ENCODE measurements around the gene TAS2R60.
"Not testable (repeated sequence)": the region's sequence is repeated elsewhere in the genome, so short reads cannot be mapped to it uniquely, and the experiment has no call there.

TAS2R60 gene

DNA sequence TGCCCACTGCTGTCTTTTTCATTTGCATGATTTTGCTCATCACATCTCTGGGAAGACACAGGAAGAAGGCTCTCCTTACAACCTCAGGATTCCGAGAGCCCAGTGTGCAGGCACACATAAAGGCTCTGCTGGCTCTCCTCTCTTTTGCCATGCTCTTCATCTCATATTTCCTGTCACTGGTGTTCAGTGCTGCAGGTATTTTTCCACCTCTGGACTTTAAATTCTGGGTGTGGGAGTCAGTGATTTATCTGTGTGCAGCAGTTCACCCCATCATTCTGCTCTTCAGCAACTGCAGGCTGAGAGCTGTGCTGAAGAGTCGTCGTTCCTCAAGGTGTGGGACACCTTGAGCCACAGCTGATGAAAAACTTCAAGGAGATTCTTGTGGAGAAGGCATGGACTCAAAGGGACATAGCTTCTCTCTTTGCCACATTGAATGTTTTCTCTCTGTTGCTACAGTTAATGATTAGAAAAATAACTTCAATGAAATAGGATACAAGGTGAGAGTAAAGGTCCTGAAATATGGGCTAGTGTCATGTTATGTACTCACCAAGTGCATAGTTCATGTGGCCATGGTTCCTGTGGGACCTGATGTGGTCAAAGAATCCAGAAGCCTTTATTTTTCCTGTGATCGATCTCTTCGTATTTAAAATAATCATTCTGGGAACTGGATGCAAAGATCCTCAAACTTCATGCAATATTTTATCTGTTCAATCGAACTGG lies 970 bp downstream of the TAS2R60 start:
- no peak for DNase-seq

DNA sequence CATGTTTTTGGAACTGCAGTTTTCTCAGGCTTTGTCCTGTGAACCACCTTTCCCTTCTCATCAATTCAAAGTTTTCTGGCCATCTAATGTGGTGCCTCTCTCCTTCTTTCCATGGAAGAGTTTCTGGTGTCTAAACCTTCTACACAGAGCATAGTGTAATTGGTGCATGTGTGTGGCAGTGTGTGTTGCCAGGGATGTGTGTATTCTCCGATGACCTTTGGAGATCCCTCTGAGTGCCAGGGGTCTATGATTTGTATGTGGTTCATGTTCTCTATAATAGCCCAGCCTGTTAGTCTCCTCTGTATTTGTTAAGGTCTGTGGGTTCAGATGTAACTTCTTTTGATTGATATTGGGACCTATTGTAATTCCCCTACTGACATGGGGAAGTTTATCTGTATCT lies 1.5 kb downstream of the TAS2R60 start:
- DNase-seq, result no peak

DNA sequence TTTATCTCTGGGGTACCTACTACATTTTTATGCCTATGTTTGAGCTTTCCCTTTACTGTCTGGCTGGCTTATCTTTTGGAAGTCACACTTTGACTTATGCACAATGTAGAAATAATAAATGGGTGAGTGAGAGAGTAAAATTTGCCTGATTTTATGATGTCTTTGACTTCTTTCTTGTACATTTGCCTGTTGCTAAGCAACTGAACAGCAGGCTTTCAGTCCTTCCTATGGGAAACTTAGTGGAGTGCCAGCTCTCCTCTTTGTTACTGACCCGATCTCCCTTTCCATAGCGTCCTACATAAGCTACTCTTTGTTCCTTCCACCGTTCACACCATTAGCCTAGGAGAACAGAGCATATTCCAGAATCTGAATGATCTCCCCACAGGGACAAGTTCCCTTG lies 4.2 kb downstream of the TAS2R60 start:
- DNase-seq, result no peak

GRCh38 chr7:143448429-143448828 lies 5.2 kb downstream of the TAS2R60 start:
- no peak for DNase-seq

- DNase-seq, result no peak
Measured at GRCh38 chr7:143449793-143450192, 6.5 kb downstream of the TAS2R60 start.

GRCh38 chr7:143451122-143451521 lies 7.9 kb downstream of the TAS2R60 start:
- no peak for DNase-seq

DNA sequence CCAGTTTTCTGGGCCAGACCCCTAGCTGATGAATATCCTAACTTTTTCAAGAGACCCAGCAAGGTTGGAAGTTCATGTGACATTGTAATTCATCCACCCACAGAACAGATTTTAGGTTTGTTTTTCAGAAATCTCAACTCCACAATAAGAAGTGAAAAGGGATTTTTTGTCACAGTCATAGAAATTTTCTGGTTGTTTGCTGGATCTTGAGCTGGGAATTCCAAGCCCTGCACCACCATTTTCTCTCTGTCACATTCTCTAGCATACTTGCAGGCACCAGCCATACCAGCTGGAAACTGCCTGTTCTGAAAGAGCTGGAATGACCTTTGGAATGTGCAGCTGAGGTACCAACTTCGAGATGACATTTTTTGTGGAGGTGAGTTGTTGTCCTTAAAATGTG lies 8.5 kb downstream of the TAS2R60 start:
- no peak for DNase-seq

GRCh38 chr7:143452495-143452894 lies 9.2 kb downstream of the TAS2R60 start:
- no peak for DNase-seq

GRCh38 chr7:143454091-143454680 lies 10.9 kb downstream of the TAS2R60 start:
- DNase-seq, result no peak

- no peak for DNase-seq
Measured at GRCh38 chr7:143455491-143455890, 12.2 kb downstream of the TAS2R60 start.

- no peak for DNase-seq
Measured at GRCh38 chr7:143455942-143456341, 12.7 kb downstream of the TAS2R60 start.

GRCh38 chr7:143456992-143457793 lies 13.9 kb downstream of the TAS2R60 start:
- DNase-seq, result no peak

DNA sequence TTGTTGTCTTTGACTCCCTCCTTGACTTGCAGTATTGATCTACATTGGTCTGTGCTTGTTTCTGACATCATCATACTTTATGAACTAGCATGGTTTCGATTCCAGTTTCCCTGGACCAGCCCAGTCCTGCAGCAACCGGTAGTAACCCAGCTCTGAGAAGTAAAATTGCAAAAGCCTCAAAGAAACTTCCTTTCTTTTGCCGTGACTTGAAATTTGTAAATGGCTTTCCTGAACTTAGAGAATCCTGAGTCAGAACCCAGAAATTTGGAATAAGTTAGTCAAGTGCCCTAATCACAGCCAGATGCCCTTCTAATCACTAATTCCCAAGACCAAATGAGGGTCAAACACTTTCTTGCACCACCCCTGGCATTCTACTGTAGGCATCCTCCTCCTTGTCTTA lies 15.0 kb downstream of the TAS2R60 start:
- no peak for DNase-seq

DNA sequence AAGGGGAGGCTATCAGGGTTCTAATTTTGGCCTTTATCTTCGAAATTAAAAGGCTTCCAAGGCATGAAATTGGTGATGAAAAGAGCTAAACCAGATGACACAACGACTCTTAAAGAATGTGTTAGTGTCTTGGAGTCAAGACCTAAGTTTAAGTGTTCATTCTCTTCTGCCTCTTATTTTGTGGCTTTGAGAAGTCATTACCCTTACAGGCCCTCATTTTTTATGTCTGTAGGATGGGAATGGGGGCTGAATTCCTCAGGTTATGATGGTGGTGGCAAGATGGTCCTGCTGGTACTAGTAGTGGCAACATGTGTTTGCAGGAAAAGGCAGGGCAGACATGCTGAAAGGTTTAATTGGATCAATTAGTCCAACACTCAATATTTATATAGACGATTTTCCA lies 15.4 kb downstream of the TAS2R60 start:
- no peak for DNase-seq

GRCh38 chr7:143459359-143459758 lies 16.1 kb downstream of the TAS2R60 start:
- DNase-seq, result no peak

GRCh38 chr7:143460271-143460979 lies 17.2 kb downstream of the TAS2R60 start:
- no peak for DNase-seq

DNA sequence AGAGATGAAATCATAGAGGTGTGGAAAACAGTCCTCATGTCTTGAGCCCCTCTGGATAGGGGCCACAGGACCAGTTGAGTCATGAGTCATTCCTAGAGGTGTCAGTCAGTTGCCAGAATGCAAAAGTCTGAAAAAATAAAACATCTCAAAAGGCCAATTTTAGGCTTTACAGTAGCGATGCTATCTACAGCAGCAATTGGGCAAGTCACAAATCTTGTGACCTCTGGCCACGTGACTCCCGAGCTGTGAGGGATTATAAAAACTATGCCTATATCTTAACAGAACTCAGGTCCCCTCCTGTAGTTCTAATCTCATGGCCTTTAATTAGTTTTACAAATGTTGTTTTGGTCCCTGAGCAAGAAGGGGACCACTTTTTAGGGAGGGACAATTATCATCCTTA lies 18.8 kb downstream of the TAS2R60 start:
- no peak for DNase-seq

- no peak for DNase-seq
Measured at GRCh38 chr7:143463556-143463955, 20.3 kb downstream of the TAS2R60 start.

GRCh38 chr7:143463957-143464356 lies 20.7 kb downstream of the TAS2R60 start:
- DNase-seq, result no peak

- DNase-seq, result no peak
Measured at GRCh38 chr7:143467724-143468123, 24.5 kb downstream of the TAS2R60 start.

DNA sequence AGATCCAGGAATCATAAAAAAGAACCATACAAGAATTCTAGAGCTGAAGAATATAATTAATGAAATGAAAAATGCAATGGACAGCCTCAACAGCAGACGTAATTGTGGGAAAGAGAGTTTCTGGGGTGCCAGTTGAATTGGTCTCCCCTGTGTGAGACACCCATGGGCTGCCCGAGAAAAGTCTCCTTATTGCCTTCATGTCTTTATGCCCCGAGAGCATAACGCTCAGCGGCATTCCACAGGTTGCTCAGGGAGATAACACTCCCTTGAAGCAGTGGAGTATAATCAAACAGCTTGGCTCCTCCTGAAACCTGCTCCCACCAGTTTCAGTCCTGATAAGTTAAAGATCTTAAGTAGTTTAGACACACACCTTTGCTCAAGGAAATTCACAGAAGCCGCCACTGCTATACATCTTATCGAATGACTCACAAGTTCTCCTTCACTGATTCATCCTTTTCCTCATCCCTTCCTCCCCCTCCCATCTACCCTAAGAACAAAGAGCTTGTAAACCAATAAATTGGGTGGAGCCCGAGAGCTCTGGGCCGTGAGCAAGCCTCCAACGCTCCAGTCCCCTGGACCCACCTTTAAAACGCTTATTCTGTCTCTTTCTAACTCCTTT lies 28.9 kb downstream of the TAS2R60 start:
- DNase-seq, result not testable (repeated sequence)

GRCh38 chr7:143477501-143478150 lies 34.4 kb downstream of the TAS2R60 start, which contains the start of gene TAS2R41:
Gene TAS2R41, plus strand, starts transcription at chr7:143477873. Its CDS starts 0 bp downstream, at chr7:143477873.
- no peak for DNase-seq
